ENCODE data around the gene TSPAN31.

The TSPAN31 gene

DNA sequence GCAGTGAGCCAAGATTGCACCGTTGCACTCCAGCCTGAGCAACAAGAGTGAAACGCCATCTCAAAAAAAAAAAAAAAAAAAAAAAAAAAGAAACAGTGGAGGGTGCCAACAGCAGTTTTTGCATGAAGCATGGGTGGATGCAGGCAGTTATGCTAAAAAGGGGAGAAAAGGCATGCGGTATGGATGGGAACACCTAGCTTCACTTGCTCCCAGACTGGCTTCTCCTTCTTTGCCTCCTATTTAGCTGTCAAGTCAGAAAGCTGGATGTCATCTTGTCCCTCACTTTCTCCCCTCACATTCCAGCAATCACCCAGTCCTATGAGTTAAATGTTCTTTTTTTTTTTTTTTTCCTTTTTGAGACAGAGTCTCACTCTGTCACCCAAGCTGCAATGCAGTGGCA, 30.2 kb downstream of the TSPAN31 start:
- TF ChIP-seq, protein P1, sequence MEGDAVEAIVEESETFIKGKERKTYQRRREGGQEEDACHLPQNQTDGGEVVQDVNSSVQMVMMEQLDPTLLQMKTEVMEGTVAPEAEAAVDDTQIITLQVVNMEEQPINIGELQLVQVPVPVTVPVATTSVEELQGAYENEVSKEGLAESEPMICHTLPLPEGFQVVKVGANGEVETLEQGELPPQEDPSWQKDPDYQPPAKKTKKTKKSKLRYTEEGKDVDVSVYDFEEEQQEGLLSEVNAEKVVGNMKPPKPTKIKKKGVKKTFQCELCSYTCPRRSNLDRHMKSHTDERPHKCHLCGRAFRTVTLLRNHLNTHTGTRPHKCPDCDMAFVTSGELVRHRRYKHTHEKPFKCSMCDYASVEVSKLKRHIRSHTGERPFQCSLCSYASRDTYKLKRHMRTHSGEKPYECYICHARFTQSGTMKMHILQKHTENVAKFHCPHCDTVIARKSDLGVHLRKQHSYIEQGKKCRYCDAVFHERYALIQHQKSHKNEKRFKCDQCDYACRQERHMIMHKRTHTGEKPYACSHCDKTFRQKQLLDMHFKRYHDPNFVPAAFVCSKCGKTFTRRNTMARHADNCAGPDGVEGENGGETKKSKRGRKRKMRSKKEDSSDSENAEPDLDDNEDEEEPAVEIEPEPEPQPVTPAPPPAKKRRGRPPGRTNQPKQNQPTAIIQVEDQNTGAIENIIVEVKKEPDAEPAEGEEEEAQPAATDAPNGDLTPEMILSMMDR (IDR thresholded peaks at IDR 0.05; ENCODE audit: control insufficient read depth, insufficient read depth, low read depth, low read length, missing control alignments) = no peak
- no peak for DNase-seq (ENCODE audit: low read depth)
- H3K4me3 ChIP-seq (ENCODE audit: control insufficient read depth, low read depth, low read length) = no peak overlapping the region

DNA sequence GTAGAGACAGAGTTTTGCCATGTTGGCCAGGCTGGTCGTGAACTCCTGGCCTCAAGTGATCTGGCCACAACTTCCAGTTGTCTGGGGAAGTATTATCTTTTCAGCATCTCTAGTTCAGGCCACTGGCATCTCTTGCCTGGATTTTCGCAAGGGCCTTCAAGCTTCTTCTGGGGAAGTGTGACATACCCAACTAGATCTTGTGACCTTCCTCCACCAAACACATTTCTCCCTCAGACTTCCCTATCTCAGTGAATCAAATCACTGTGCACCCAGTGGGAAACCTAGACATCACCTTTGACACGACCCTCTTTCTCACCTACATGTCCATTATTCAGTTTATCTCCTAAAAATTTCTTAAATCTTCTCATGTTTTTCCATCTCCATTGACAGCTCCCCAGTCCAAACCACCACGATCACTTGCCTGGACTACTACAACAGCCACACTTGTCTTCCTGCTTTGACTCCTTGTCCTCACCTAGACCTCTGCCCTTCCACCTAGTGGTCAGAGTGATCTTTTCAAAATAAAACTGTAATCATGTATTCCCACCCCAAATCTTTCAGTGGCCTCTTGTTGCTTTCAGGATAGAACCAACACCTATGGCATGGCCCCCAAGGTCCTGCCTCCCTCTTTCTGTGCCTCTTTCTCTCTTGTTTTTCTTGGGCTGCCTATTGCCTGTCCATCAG, 30.9 kb downstream of the TSPAN31 start:
- H3K4me3 ChIP-seq (ENCODE audit: control insufficient read depth, low read depth, low read length) = no peak overlapping the region
- TF ChIP-seq, protein P1 (IDR thresholded peaks at IDR 0.05; ENCODE audit: control insufficient read depth, insufficient read depth, low read depth, low read length, missing control alignments) = no peak
- no peak for DNase-seq (ENCODE audit: low read depth)

DNA sequence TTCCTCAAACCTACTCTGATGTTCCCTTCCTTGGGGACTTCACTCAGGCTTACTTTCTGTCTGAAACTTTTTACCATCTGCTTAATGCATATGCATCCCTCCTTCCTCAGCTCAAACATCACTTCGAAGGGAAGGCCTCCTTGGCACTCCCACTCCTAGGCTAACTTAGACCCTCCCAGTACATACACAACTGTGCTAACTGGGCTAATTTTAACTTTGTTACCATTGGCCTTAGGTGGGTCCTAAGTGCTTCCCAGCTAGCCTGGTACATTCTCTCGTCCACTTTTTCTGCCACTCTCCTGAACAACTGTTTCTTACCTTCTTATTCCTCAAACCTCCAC, 31.4 kb downstream of the TSPAN31 start:
- DNase-seq (ENCODE audit: low read depth) = no peak
- no peak overlapping the region for H3K4me3 ChIP-seq (ENCODE audit: control insufficient read depth, low read depth, low read length)
- TF ChIP-seq, protein P1 (IDR thresholded peaks at IDR 0.05; ENCODE audit: control insufficient read depth, insufficient read depth, low read depth, low read length, missing control alignments) = no peak

DNA sequence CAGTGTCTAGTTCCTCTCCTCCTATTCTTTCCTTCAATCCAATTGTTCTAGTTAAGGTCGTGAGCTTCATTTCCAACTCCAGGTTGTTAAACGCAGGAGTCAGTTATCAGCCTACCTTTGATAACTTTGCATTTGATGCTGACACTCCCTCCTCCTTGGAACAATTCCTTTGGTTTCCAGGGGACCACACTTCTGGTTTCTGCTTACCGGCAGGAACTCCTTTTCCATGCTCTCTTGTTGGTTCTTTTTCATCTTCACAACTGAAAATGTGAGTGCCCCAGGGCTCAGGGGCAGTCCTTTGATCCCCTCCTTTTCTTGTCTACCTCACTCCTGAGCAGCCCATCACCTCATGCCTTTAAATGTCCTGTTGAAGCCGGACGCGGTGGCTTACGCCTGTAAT, 32.5 kb downstream of the TSPAN31 start:
- no peak for DNase-seq (ENCODE audit: low read depth)
- TF ChIP-seq, protein P1 (IDR thresholded peaks at IDR 0.05; ENCODE audit: control insufficient read depth, insufficient read depth, low read depth, low read length, missing control alignments) = no peak
- H3K4me3 ChIP-seq (ENCODE audit: control insufficient read depth, low read depth, low read length) = no peak overlapping the region

DNA sequence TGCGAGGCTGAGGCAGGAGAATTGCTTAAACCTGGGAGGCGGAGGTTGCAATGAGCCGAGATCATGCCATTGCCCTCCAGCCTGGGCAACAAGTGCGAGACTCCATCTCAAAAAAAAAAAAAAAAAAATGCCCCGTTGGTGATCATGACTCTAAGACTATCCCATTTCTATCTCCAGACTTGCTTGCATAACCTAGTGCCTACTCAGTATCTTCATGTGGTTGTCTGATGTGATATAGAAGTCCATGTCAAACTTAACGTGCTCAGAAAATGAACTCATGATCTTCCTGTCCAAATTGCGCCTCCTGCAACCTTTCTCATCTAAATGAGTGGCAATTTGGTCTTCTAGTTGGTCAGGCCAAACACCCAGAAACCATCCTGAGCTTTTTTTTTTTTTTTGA, 33.1 kb downstream of the TSPAN31 start:
- DNase-seq (ENCODE audit: low read depth) = no peak
- H3K4me3 ChIP-seq (ENCODE audit: control insufficient read depth, low read depth, low read length) = no peak overlapping the region
- TF ChIP-seq, protein P1 (IDR thresholded peaks at IDR 0.05; ENCODE audit: control insufficient read depth, insufficient read depth, low read depth, low read length, missing control alignments) = no peak

- DNase-seq (ENCODE audit: low read depth) = no peak
- no peak overlapping the region for H3K4me3 ChIP-seq (ENCODE audit: control insufficient read depth, low read depth, low read length)
- TF ChIP-seq, protein P1 (IDR thresholded peaks at IDR 0.05; ENCODE audit: control insufficient read depth, insufficient read depth, low read depth, low read length, missing control alignments) = no peak
These were observed 34.9 kb downstream of the TSPAN31 start for GRCh38 chr12:57779736-57780135.
